ENCODE measurements around the gene SPRY4.
"Not testable (repeated sequence)": the region's sequence is repeated elsewhere in the genome, so short reads cannot be mapped to it uniquely, and the experiment has no call there.

Gene SPRY4

DNA sequence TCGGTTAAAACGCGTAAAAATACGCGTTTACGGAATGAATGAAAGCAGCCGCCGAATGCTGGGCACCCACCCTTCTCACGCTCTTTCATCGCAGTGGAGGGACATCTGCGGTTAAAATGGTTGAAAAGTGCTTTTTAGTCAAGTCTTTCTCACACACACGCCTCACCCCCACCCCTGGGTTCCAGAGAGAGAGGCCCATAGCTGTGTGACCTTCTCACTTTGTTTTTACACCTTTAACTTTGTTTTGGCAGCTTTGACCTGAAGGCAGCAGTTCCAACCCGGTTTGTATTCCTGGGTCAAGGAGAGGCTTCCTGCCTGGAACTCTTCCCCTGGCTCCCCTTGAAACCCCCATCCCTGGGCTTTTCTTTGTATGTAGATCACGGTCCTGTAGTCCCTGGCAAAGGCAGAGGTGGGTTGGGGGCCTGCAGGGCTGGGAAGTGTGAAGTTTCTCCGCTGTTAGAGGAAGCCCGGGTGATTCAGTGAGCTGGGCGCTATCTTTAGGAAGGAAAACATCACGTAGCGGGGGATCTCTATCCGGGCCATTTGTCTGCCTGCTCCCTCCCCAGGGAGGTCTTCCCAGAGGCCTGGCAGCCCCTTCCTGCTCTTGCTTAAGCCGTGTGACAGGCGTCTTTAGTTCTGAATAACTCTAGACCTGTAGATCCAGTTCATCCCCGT, 29.6 kb downstream of the SPRY4 start:
- no peak for DNase-seq (ENCODE audit: low read depth in 3 of 3)

DNA sequence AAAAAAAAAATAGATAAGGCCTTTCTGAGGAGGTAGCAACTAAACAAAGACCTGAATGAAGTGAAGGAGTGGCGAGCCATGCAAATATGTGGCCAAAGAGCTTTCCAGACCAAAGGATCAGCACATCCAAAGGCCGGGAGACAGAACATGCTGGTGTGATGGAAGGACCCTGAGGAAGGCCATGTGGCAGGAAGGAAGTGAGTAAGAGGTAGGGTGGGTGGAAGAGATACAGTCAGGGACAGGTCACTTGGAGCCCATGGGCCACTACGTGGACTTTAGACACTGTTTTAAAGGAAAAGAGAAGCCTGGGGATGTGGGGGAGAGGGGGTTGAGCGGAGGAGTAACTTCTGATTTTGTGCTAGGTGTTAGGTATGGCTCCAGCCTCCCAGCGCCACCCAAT, 31.3 kb downstream of the SPRY4 start:
- no peak for DNase-seq (ENCODE audit: low read depth in 3 of 3)

DNA sequence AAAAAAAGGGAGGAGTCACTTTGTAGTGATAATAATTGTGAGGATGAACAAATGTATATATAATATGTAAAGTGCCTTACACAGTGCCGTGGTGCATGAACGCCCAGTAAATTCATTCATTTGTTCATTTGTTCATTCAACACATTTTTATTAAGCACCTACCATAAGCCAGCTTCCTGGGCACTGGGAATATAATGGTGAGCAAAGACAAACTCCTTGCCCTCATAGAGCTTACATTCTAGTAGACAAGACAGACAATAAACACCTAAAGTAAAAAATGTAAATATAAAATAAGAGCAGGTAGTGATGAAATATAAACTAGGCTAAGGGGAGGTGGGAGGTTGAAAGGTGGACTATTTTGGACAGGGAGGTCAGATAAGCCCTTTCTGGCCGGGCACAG, 32.0 kb downstream of the SPRY4 start:
- no peak for DNase-seq (ENCODE audit: low read depth in 3 of 3)

DNA sequence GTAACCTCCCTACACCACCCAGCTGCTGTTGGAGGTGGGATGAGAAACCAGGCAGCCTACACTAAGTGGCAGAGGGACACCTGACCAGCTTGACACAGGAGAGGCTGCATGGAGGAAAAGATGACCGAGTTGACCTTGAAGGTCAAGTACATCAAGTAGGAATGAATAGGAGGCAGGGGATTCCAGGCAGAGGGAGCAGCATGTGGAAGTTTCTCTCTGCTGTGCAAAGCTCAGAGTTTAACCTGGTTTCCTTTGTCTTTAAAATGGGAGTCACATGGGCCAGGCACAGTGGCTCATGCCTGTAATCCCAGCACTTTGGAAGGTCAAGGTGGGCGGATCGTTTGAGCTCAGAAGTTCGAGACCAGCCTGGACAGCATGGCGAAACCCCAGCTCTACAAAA, 32.6 kb downstream of the SPRY4 start:
- DNase-seq (ENCODE audit: low read depth in 3 of 3), result no peak

DNA sequence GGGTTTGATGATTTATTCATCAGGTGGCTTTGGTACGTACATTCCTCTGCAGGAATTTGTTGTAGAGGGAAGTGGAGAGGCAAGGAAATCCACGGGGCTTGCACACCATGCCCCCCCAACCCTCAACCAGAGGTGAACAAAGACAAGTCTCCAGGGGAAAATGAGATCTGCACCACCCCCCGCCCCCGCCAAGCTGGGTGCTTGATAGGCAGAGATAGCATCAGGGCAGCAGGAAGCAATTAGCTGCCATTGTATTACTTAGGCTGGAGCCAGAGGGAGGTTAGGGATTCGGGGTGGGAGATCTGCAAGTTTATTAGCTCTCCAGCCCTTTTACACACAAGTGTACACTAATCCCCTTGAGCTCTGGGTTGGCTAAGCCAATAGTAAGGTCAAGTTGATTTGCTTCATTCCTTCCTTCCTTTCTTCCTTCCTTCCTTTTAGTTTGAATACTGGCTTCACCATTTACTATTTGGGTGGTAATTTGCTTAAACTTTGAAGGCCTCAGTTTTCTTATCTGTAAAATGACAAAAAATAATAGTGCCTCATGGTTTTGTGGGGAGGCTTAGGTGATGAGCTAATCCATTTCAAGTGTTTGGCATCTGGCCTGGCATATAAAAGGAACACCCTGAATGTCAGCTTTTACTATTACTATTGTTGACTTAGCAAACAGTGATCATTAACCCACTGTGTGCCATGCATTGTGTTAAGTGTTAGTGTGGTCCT, 34.1 kb downstream of the SPRY4 start:
- DNase-seq (ENCODE audit: low read depth in 3 of 3), result no peak

DNA sequence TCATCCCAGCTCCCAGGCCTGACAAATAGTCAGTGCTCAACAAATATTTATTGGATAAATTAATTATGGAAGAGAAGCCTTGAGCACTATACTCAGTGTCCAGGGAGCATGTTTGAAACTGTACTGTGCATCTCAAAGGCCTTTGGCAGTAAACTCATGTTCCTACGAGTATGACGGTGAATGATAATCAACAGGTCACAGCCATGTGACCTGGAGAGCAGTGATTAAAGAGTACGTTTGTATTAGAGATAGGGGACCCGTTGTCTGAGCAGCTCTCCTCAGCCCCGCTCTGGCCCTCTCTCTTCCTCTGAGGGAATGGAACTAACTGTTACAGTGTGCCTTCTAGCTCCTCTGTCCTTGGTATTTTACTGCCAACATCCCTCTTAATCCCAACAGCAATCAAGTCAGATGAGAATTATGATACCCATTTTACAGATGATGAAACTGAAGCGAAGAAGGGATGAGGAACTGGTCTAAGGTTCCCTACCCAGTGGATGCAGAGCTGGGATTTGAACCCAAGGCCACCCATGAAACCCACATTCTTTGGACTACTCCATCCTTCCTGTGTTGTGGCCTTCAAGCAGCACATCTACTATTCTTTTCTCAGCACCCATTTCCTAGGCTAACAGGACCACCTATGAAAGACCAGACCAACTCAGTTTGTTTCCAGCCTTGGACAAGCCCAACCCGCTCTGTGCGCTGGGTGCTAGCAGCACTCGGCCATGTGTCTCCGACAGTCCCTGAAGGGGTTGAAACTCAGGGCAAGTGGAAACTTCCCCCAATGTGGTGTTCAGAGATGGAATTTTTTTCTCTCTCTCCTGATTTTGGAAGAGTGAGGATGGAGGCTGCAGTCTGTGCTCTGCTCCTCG, 34.9 kb downstream of the SPRY4 start:
- no peak for DNase-seq (ENCODE audit: low read depth in 3 of 3)

DNA sequence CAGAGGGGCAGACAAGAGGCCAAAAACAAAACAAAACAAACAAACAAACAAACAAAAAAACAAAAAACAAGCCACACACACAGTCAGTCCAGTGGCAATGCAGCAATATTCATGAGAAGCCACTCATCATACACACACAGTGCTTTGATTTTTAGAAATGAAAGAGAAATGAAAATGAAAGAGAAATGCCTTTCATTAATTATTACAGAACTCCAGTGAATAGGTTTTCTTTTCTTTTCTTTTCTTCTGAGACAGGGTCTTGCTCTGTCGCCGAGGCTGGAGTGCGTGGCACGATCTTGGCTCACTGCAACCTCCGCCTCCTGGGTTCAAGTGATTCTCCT, 36.9 kb downstream of the SPRY4 start:
- DNase-seq (ENCODE audit: low read depth in 3 of 3), result no peak

DNA sequence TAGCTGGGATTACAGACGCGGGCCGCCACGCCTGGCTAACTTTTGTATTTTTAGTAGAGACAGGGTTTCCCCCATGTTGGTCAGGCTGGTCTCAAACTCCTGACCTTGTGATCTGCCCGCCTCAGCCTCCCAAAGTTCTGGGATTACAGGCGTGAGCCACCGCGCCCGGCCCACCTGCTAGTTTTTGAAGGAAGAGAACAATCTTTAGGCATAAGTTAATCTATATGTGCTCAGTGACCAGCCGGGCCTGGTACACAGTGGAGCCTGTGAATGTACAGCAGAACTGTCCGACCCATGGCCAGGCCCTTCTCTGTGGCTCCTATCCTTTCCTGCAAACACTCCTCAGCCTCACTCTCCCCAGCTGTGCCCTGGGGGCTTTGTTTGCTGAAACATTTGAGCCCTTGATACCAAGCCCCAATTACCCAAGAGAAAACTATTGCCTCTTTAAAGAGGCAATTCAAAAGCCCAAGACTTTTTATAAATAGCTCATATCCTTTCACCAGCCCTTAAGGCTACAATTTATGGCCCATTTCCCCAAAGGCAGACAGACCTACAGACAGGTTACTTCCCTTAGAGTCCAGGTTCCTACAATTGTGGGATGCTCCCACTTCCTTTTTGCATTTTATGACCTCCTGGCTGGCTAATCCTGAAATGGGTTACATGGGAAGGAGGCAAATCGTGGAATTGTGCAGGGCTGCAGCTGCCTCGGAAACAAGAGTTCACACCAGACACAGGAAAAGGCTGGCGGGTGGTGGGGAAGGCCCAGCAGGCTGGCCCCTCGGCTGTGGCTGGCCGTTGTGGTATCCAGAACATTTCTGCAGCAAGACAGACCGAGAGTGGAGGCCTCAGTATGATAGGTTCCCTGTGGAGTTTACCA, 37.5 kb downstream of the SPRY4 start:
- DNase-seq (ENCODE audit: low read depth in 3 of 3), result no peak

DNA sequence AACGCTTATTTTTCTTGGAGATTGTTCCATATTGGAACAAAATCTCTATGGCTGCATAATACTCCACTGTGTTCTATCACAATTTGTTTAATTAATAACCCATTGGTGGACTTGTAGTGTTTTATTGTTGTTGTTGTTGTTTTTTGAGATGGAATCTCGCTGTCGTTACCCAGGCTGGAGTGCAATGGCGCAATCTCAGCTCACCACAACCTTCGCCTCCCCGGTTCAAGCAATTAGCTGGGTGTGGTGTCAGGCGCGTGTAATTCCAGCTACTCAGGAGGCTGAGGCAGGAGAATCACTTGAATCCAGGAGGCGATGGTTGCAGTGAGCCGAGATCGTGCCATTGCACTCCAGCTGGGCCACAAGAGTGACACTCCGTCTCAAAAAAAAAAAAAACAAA, 38.7 kb downstream of the SPRY4 start:
- no peak for DNase-seq (ENCODE audit: low read depth in 3 of 3)

DNA sequence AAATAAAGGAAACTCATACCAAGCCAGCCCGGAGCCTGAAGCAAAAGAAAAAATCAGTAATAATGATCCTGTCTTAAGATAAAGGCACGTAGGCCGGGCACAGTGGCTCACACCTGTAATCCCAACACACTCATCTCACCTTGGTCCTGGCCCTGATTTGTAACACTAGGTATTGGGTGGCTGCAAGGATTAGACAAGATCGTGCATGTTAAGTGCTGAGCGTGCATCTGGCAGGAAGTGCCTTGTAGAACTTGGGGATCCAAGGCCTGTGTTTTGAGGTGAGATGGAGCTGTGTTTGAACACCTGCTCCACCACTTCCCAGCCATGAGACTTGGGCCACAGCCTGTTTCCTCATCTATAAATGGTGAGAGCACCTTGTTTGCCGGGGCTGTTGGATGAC, 41.5 kb downstream of the SPRY4 start:
- no peak for DNase-seq (ENCODE audit: low read depth in 3 of 3)

DNA sequence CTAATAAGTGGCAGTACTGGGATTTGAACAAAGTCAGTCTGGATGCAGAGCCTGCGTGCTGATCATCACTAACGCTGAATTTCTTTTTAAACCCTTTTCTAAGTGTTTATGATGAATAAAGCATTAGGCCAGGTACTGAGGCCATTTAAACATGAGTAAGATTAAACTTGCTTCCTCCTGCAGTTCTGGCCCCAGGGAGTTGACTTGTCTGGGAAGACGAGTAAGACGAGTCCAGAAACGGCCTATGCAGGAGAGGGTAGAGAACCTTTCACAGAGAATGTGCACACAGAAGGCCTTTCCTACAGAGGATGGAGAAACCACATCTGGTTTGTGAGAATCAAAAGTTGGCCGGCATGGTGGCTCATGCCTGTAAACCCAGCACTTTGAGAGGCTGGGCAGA, 42.9 kb downstream of the SPRY4 start:
- no peak for DNase-seq (ENCODE audit: low read depth in 3 of 3)

DNA sequence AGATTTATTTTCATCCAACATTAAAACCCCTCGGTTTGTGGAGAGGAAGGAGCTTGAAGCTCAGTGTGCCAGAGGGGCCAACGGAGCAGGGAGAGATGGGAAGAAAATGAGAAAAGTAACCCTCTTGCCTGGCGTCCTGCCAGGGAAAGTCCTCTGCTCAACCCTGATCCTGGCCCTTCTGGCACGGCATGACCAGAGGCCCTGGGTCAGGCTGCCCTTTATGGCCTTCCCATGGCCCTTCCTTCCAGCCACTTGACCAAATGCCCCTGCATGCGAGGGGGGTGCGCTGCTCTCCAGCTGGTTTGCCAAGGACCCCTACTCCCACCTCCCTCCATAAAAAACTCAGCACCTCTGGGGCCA, 43.8 kb downstream of the SPRY4 start:
- no peak for DNase-seq (ENCODE audit: low read depth in 3 of 3)

DNA sequence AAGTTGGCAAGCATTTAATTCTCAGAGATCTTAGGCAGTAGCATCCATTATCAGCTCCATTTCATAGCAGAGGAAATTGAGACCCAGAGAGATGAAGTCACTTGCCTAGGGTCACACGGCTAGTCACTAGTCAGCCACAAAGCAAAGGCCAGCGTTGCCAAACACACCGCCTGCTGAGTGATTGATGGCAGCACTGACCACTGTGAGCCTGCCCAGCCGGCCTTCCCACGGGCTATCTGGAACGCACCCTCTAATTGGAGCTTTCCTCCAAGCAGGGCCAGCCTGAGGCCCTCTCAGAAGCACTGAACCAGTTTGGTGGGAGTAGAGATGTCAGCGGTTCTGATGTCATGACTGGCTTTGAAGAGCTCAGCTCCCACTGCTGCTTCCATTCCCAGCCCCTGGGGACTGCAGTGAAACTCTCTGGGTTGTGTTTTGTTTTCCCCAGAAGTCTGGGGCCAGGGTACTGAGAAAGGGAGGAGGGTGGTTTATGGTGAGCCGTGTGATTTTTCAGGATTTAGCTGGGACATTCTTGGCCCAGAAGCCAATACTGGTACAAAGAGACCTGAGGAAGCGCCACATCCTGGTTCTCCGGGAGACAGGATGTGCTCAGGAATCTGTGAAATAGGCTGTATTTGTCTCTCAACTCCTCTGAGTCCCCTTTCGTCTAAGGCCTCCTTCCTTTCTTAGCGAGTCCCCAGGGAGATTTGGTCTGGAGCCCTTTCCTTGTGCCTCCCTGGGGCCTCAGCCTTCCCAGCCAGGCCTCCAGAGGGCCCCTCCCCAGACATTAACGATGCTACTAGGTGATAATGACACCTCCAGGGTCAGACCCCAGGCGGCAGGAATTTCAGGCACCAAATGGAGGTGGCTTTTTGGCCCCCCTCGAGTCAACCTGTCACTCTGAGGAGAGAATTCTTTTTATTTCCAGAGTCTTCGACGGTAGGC, 44.5 kb downstream of the SPRY4 start:
- DNase-seq (ENCODE audit: low read depth in 3 of 3), result no peak

DNA sequence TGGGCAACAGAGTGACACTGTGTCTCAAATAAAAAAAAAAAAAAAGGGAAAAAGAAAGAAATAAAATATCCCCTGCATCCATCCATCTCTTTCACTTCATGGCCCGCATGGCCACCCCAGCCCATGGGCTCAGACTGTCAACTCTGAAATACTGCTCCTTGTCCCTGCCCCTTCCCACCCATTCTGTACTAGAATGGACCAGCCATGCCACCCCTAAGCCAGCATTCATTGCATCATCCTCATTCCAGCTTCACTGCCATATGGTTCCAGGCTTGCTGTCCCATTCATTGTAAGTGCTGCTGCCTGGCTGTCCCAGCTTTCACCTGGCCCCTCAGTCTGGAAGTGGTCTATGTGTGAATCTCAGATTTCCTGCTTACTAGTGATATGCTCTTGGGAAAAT, 46.2 kb downstream of the SPRY4 start:
- DNase-seq (ENCODE audit: low read depth in 3 of 3), result no peak

DNA sequence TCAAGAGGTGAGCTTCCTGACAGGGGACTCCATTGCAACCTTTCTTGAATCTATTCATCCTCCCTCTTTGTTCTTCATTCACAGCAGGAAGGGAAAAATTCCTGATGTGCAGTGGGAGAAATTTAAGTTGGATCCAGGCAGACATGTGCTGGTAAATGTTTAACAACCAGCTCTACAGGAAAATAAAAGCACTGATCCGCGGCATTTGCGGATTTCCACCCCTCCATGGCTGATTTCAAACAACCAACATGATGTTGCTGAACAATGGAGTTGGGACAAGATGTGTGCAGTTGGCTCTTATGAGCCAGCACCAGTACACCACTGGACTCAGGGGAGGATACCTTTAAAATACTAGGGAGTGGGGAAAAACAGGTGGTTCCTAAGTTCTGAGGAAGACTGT, 47.0 kb downstream of the SPRY4 start:
- DNase-seq (ENCODE audit: low read depth in 3 of 3), result no peak

DNA sequence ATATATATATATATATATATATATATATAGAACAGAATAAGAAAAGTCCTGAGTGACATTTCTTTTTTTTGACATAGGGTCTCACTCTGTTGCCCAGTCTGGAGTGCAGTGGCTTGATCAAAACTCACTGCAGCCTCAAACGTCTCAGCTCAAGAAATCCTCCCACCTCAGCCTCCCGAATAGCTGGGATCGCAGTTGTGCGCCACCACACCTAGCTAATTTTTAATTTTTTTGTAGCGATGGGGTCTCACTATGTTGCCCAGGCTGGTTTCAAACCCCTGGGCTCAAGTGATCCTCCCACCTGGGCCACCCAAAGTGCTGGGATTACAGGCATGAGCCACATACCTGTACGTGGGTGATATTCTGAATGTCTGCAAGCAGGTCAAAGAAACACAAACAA, 48.3 kb downstream of the SPRY4 start:
- DNase-seq (ENCODE audit: low read depth in 3 of 3), result no peak

DNA sequence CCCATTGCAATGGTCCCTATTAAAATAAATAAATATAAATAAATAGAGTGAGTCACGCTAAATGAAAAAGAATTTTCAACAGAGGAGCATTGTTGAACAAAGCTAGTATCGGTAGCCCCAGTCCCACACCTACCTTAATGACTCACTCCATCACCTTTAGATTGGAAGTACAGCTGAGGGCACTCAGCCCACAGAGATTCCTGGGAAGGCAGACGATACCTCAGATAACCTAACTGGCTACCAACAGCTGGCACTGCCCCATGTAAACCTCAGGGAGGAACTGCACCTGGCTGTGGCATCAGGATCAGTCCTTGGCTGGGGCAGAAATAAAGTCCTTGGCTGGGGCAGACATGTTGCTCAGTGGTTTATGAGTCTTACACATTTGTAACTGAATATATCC, 49.3 kb downstream of the SPRY4 start:
- no peak for DNase-seq (ENCODE audit: low read depth in 3 of 3)

DNA sequence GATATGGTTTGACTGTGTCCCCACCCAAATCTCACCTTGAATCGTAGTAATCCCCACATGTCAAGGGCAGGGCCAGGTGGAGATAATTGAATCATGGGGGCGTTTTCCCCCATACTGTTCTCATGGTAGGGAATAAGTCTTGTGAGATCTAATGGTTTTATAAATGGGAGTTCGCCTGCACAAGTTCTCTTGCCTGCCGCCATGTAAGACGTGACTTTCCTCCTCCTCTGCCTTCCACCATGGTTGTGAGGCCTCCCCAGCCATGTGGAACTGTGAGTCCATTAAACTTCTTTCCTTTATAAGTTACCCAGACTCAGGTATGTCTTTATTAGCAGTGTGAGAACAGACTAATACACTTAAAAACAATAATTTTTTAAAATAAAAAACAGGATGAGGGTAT, 52.2 kb downstream of the SPRY4 start:
- DNase-seq (ENCODE audit: low read depth in 3 of 3), result not testable (repeated sequence)

DNA sequence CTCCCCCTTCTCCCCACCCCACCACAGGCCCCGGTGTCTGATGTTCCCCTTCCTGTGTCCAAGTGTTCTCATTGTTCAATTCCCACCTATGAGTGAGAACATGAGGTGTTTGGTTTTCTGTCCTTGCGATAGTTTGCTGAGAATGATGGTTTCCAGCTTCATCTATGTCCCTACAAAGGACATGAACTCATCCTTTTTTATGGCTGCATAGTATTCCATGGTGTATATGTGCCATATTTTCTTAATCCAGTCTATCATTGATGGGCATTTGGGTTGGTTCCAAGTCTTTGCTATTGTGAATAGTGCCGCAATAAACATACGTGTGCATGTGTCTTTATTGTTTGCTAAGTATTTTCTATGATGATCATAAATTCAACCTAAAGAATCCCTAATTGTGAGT, 60.7 kb downstream of the SPRY4 start:
- not testable (repeated sequence) for DNase-seq (ENCODE audit: low read depth in 3 of 3)

DNA sequence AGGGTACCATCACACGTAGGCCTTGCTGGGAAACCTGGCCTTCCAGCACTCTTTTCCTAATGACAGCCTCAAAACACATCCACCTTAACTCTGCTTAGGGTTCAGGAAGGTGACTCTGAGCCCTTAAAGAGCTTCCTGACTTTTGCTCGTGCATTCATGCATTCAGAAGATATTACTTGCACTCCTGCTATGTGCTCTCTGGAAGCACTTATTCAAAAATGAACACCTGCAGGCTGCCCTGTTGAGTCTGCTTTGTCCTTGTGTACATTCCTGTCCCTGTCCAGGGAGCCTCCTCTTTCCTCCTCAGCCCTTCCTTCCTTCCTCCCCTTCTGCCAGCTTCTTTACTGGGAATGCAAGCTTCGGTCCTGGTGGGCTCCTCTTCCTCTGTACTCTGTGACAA, 61.5 kb downstream of the SPRY4 start:
- no peak for DNase-seq (ENCODE audit: low read depth in 3 of 3)

DNA sequence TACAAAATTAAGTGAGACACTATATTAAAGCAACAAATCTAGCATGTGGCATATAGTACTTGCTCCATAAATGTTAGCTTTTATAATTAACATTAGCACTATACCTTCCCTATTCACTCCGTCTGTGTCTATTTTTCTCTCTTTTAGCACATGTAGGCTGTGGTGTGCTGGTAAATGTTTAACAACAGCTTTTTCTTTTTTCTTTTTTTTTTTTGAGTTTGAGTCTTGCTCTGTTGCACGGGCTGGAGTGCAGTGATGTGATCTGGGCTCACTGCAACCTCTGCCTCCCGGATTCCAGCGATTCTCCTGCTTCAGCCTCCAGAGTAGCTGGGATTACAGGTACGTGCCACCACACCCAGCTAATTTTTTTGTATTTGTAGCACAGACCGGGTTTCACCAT, 62.1 kb downstream of the SPRY4 start:
- no peak for DNase-seq (ENCODE audit: low read depth in 3 of 3)
